ENCODE data around the gene MPZL1.

DNA sequence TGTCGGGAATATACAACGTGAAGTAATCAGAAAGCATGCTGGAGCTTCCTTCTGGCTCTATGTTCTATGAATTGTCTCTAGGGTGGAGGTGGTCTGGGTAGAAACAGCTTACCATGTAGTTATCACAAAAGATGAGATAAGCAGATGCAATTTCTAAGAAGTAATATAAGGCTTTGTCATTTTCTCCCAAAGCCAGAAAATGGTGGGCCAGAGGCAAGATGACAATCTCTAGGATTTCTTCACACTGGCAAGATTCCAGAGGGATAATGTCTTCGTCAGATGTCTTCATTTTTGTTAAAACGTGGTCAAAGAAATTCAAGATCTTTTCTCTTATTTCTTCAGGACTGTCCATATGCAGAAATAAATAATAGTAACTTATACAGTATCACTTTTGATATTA is 114.4 kb downstream of the MPZL1 start:
- TF ChIP-seq, protein P1, sequence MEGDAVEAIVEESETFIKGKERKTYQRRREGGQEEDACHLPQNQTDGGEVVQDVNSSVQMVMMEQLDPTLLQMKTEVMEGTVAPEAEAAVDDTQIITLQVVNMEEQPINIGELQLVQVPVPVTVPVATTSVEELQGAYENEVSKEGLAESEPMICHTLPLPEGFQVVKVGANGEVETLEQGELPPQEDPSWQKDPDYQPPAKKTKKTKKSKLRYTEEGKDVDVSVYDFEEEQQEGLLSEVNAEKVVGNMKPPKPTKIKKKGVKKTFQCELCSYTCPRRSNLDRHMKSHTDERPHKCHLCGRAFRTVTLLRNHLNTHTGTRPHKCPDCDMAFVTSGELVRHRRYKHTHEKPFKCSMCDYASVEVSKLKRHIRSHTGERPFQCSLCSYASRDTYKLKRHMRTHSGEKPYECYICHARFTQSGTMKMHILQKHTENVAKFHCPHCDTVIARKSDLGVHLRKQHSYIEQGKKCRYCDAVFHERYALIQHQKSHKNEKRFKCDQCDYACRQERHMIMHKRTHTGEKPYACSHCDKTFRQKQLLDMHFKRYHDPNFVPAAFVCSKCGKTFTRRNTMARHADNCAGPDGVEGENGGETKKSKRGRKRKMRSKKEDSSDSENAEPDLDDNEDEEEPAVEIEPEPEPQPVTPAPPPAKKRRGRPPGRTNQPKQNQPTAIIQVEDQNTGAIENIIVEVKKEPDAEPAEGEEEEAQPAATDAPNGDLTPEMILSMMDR (IDR thresholded peaks at IDR 0.05): no peak
- TF ChIP-seq POLR2A (IDR thresholded peaks at IDR 0.05): no peak

Data from testis (tissue), 2 donors.